SH-SY5Y (cell line): ENCODE results near the gene CAB39L.

ENCODE experiments used
- GATA2 ChIP-seq: IDR thresholded peaks from 2 replicates; pipeline ENCODE4 v1.6.1; 2011; ENCODE audit warnings: mild to moderate bottlenecking, low read depth, low read length
- GATA3 ChIP-seq: IDR thresholded peaks from 2 replicates; pipeline ENCODE4 v1.6.1; 2011; ENCODE audit warnings: low read depth, mild to moderate bottlenecking, low read length, moderate library complexity

Gene CAB39L

GRCh38 chr13:49399801-49400472 is 43.9 kb downstream of the CAB39L start:
- TF ChIP-seq GATA3 (no peak), GATA2 (no peak)

GRCh38 chr13:49395878-49396380 is 47.9 kb downstream of the CAB39L start:
- TF ChIP-seq GATA2 (no peak), GATA3 (no peak)

GRCh38 chr13:49395451-49395865 is 48.4 kb downstream of the CAB39L start:
- no peak for TF ChIP-seq GATA3
- no peak for TF ChIP-seq GATA2

GRCh38 chr13:49388091-49388635 is 55.7 kb downstream of the CAB39L start:
- TF ChIP-seq GATA2 (no peak), GATA3 (no peak)

- no peak for TF ChIP-seq GATA3
- no peak for TF ChIP-seq GATA2
Measured at GRCh38 chr13:49386664-49387063, 57.2 kb downstream of the CAB39L start.

GRCh38 chr13:49376121-49376520 is 67.7 kb downstream of the CAB39L start:
- no peak for TF ChIP-seq GATA3
- TF ChIP-seq GATA2 = no peak

- TF ChIP-seq GATA2 = no peak
- no peak for TF ChIP-seq GATA3
Measured at GRCh38 chr13:49374585-49375290, 69.1 kb downstream of the CAB39L start.

- TF ChIP-seq GATA3 (no peak), GATA2 (no peak)
Measured at GRCh38 chr13:49373716-49374115, 70.1 kb downstream of the CAB39L start.

GRCh38 chr13:49371943-49372613 is 71.8 kb downstream of the CAB39L start:
- TF ChIP-seq GATA3 (no peak), GATA2 (no peak)

GRCh38 chr13:49370371-49370770 is 73.5 kb downstream of the CAB39L start:
- TF ChIP-seq GATA3 = no peak
- no peak for TF ChIP-seq GATA2

- TF ChIP-seq GATA2 (no peak), GATA3 (no peak)
Measured at GRCh38 chr13:49369866-49370265, 74.0 kb downstream of the CAB39L start.

GRCh38 chr13:49368688-49369087 is 75.2 kb downstream of the CAB39L start:
- no peak for TF ChIP-seq GATA3
- no peak for TF ChIP-seq GATA2

GRCh38 chr13:49367640-49368422 is 76.0 kb downstream of the CAB39L start:
- no peak for TF ChIP-seq GATA2
- no peak for TF ChIP-seq GATA3

GRCh38 chr13:49366841-49367240 is 77.0 kb downstream of the CAB39L start:
- TF ChIP-seq GATA3 = no peak
- no peak for TF ChIP-seq GATA2

GRCh38 chr13:49357694-49358093 is 86.2 kb downstream of the CAB39L start:
- TF ChIP-seq GATA2 (no peak), GATA3 (no peak)
